ENCODE results near the gene FGFBP3. TPM values are rescaled to one million over a fixed set of nuclear protein-coding genes. Genes with fewer than 3 reads are reported as not detected.

Gene FGFBP3
- total and polyA plus RNA-seq, 2 donors (not counting 3 experiments of a cell fraction or from before 2014, with no cell fraction given) = 0.11 to 0.38 TPM

DNA sequence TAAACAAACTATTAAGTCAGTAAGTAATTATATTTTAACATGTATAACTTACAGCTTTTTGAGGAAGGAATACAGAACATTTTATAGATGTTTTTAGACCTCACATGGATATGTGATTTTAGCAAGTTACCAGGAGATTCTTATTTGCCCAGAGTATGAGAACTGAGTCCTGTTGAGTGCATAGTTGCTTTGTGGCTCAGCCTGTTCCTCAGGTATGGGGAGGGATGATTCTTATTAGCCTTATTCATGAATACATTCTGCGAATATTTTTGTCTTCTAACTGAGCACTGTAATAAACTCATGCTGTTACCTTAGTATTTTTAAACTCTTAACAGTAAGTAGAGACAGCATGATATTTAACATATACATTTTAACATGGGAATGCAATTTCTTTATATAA is 32.1 kb upstream of the FGFBP3 start:
- no TSS peak for BruUV-seq (replicated peaks)
- TF ChIP-seq GATA2 (IDR thresholded peaks at IDR 0.05; ENCODE audit: insufficient read depth, insufficient read length, low read depth, low read length) (no peak), FOS (IDR thresholded peaks at IDR 0.05; ENCODE audit: borderline replicate concordance, insufficient read depth, low read length) (no peak), POLR2A (IDR thresholded peaks at IDR 0.05; ENCODE audit: low read depth, low read length) (no peak), MYC (IDR thresholded peaks at IDR 0.05; ENCODE audit: low read depth, low read length) (no peak), JUN (IDR thresholded peaks at IDR 0.05; ENCODE audit: borderline replicate concordance, insufficient read depth, insufficient read length, low read depth) (no peak)
- TF ChIP-seq, protein P1, sequence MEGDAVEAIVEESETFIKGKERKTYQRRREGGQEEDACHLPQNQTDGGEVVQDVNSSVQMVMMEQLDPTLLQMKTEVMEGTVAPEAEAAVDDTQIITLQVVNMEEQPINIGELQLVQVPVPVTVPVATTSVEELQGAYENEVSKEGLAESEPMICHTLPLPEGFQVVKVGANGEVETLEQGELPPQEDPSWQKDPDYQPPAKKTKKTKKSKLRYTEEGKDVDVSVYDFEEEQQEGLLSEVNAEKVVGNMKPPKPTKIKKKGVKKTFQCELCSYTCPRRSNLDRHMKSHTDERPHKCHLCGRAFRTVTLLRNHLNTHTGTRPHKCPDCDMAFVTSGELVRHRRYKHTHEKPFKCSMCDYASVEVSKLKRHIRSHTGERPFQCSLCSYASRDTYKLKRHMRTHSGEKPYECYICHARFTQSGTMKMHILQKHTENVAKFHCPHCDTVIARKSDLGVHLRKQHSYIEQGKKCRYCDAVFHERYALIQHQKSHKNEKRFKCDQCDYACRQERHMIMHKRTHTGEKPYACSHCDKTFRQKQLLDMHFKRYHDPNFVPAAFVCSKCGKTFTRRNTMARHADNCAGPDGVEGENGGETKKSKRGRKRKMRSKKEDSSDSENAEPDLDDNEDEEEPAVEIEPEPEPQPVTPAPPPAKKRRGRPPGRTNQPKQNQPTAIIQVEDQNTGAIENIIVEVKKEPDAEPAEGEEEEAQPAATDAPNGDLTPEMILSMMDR (IDR thresholded peaks at IDR 0.05; ENCODE audit: extremely low read depth in 1 of 2, insufficient read depth in 1 of 2, low read depth in 1 of 2, low read length in 2 of 2) = no peak
- Histone ChIP-seq H3K79me2 (ENCODE audit: control insufficient read depth, insufficient read depth, low read length) (peaks cover 24% of the 10 kb centered on the region), H3K36me3 (ENCODE audit: control insufficient read depth in 2 of 2, extremely low read depth in 1 of 2, insufficient read depth in 2 of 2, low read length in 2 of 2) (peaks cover 3 to 4% of the 10 kb centered on the region in 2 experiments), H4K20me1 (replicated peaks; ENCODE audit: control insufficient read depth, extremely low read depth, insufficient read depth, low read length) (no peaks in the 10 kb centered on the region), H3K4me2 (ENCODE audit: insufficient read depth, low read length) (no peak overlapping the region), H3K4me3 (replicated peaks in 1 of 3; ENCODE audit: insufficient read depth in 1 of 3, low read depth in 1 of 3, low read length in 3 of 3) (no peak overlapping the region), H3K27ac (ENCODE audit: insufficient read depth, low read depth, low read length) (no peak overlapping the region), H3K27me3 (ENCODE audit: control insufficient read depth in 2 of 2, insufficient read depth in 2 of 2, low read length in 2 of 2) (no peaks in the 10 kb centered on the region), H3K9ac (replicated peaks; ENCODE audit: extremely low read depth, insufficient read depth, low read length) (no peak overlapping the region), H3K9me3 (replicated peaks; ENCODE audit: control insufficient read depth, insufficient read depth, low read length) (no peaks in the 10 kb centered on the region), H3K4me1 (ENCODE audit: control insufficient read depth, extremely low read depth, insufficient read depth, low read length) (no peaks in the 10 kb centered on the region), H3K9me1 (replicated peaks; ENCODE audit: control insufficient read depth, extremely low read depth, insufficient read depth, low read length) (no peaks in the 10 kb centered on the region), H2AFZ (ENCODE audit: low read depth, low read length) (no peak overlapping the region)
- no peak for FAIRE-seq
- CTCF ChIA-PET = interaction anchor here (1.0 kb wide), 1 partner anchor 10 kb away, joined by 3 read pairs; no protein-coding TSS in a partner anchor
- dilution Hi-C loops (cut with MboI; ENCODE audit: extremely low pct_ligation_motif_present, low sequenced_read_pairs) = no loop called here
- POLR2A ChIA-PET = no interaction called here
- no peak for DNase-seq (ENCODE audit: low read depth, low spot score)
- intact Hi-C loops (cut with micrococcal nuclease) = no loop called here

DNA sequence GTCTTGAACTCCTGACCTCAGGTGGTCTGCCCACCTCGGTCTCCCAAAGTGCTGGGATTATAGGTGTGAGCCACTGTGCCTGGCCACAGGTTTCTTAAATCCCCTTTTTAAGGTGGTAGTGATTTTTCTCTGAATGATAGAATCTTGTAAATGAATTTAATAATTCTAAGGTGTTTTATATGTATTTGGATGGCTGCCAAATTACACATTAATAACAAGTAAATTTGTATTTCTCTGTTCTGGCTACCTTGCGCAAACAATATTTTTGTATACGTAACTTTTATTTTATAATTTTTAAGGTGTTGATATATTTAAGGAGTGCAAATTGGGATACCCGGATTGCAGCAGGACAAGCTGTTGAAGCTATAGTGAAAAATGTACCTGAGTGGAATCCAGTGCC is 30.4 kb upstream of the FGFBP3 start:
- intact Hi-C loops (cut with micrococcal nuclease) = no loop called here
- Histone ChIP-seq H3K27me3 (ENCODE audit: control insufficient read depth in 2 of 2, insufficient read depth in 2 of 2, low read length in 2 of 2) (no peaks in the 10 kb centered on the region), H3K9ac (replicated peaks; ENCODE audit: extremely low read depth, insufficient read depth, low read length) (no peak overlapping the region), H3K4me3 (replicated peaks in 1 of 3; ENCODE audit: insufficient read depth in 1 of 3, low read depth in 1 of 3, low read length in 3 of 3) (no peak overlapping the region), H3K4me2 (ENCODE audit: insufficient read depth, low read length) (no peak overlapping the region), H2AFZ (ENCODE audit: low read depth, low read length) (no peak overlapping the region), H3K27ac (ENCODE audit: insufficient read depth, low read depth, low read length) (no peak overlapping the region), H4K20me1 (replicated peaks; ENCODE audit: control insufficient read depth, extremely low read depth, insufficient read depth, low read length) (no peaks in the 10 kb centered on the region), H3K36me3 (ENCODE audit: control insufficient read depth in 2 of 2, extremely low read depth in 1 of 2, insufficient read depth in 2 of 2, low read length in 2 of 2) (peaks cover 3 to 7% of the 10 kb centered on the region in 2 experiments), H3K4me1 (ENCODE audit: control insufficient read depth, extremely low read depth, insufficient read depth, low read length) (no peaks in the 10 kb centered on the region), H3K9me3 (replicated peaks; ENCODE audit: control insufficient read depth, insufficient read depth, low read length) (no peaks in the 10 kb centered on the region), H3K9me1 (replicated peaks; ENCODE audit: control insufficient read depth, extremely low read depth, insufficient read depth, low read length) (no peaks in the 10 kb centered on the region), H3K79me2 (ENCODE audit: control insufficient read depth, insufficient read depth, low read length) (peaks cover 32% of the 10 kb centered on the region)
- CTCF ChIA-PET = no interaction called here
- dilution Hi-C loops (cut with MboI; ENCODE audit: extremely low pct_ligation_motif_present, low sequenced_read_pairs) = no loop called here
- FAIRE-seq (no peak), DNase-seq (ENCODE audit: low read depth, low spot score) (no peak)
- no peak for TF ChIP-seq GATA2 (IDR thresholded peaks at IDR 0.05; ENCODE audit: insufficient read depth, insufficient read length, low read depth, low read length)
- TF ChIP-seq EZH2 (IDR thresholded peaks at IDR 0.05; ENCODE audit: borderline replicate concordance, low read depth, low read length, severe bottlenecking) = no peak
- TF ChIP-seq POLR2A (IDR thresholded peaks at IDR 0.05; ENCODE audit: low read depth, low read length) = no peak
- no peak for TF ChIP-seq POLR2AphosphoS5 (IDR thresholded peaks at IDR 0.05; ENCODE audit: insufficient read depth, low read depth, low read length)
- TF ChIP-seq JUN (IDR thresholded peaks at IDR 0.05; ENCODE audit: borderline replicate concordance, insufficient read depth, insufficient read length, low read depth) = no peak
- TF ChIP-seq, protein P2, sequence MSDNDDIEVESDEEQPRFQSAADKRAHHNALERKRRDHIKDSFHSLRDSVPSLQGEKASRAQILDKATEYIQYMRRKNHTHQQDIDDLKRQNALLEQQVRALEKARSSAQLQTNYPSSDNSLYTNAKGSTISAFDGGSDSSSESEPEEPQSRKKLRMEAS (IDR thresholded peaks at IDR 0.05; ENCODE audit: insufficient read depth, insufficient read length) = no peak
- TF ChIP-seq FOS (IDR thresholded peaks at IDR 0.05; ENCODE audit: borderline replicate concordance, insufficient read depth, low read length) = no peak
- no peak for TF ChIP-seq MYC (IDR thresholded peaks at IDR 0.05; ENCODE audit: low read depth, low read length)
- TF ChIP-seq, protein P1 (IDR thresholded peaks at IDR 0.05; ENCODE audit: extremely low read depth in 1 of 2, insufficient read depth in 1 of 2, low read depth in 1 of 2, low read length in 2 of 2) = no peak
- POLR2A ChIA-PET = no interaction called here
- no TSS peak for BruUV-seq (replicated peaks)

Measured in endothelial cell of umbilical vein (primary cell).